Nephron progenitor cell (in vitro differentiated cells): Measurements from ENCODE around the gene C19orf81.
A peak's percentile ranks its signal among the peaks of the same experiment; 100 is the strongest.

Experiments
- DNase-seq: peaks from one replicate; pipeline ENCODE4 v3.0.0; 2021
- H3K27ac Mint-ChIP-seq: 2 replicates; pipeline ENCODE4 v1.8.0; 2021; ENCODE audit warnings: mild to moderate bottlenecking, moderate library complexity, mixed read lengths
- H3K27me3 Mint-ChIP-seq: 2 replicates; pipeline ENCODE4 v1.8.0; 2021; ENCODE audit warnings: mild to moderate bottlenecking, low read depth, mixed read lengths; ENCODE audit not compliant: poor library complexity
- H3K36me3 Mint-ChIP-seq: 2 replicates; pipeline ENCODE4 v1.8.0; 2021; ENCODE audit warnings: low read depth, mixed read lengths
- H3K4me1 Mint-ChIP-seq: 2 replicates; pipeline ENCODE4 v1.8.0; 2021; ENCODE audit warnings: mixed read lengths
- H3K4me3 Mint-ChIP-seq: 2 replicates; pipeline ENCODE4 v1.8.0; 2021; ENCODE audit warnings: mild to moderate bottlenecking, moderate library complexity, mixed read lengths
- H3K9me3 Mint-ChIP-seq: 2 replicates; pipeline ENCODE4 v1.8.0; 2021; ENCODE audit warnings: mild to moderate bottlenecking, moderate library complexity, mixed read lengths
- TF ChIP-seq, protein P1 (sequence below): fragments of 200-600 bp; sonication (generic); IDR thresholded peaks from 2 replicates; pipeline ENCODE4 v1.5.0; 2021; ENCODE audit warnings: antibody characterized with exemption

The C19orf81 gene

DNA sequence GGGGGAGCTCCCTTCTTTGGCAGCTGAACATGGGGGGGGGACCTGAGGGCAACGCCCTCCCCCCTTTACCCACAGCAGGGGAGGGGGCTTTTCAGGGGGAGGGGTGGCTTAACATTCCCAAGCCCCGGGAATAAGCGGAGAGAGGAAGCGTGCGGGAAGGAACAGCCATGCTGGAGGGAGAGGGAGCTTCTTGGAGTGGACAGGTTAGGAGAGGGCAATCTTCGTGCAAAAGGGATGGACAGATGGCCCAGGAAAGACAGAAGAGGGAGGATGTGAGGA lies 10.8 kb downstream of the C19orf81 start:
- H3K36me3 Mint-ChIP-seq: peaks cover 8% of the 10 kb centered on the region
- peak overlapping the region; percentile 72 for H3K4me3 Mint-ChIP-seq
- no peak overlapping the region for H3K27ac Mint-ChIP-seq
- DNase-seq: no peak
- H3K9me3 Mint-ChIP-seq: peaks cover 14% of the 10 kb centered on the region
- TF ChIP-seq, protein P1, sequence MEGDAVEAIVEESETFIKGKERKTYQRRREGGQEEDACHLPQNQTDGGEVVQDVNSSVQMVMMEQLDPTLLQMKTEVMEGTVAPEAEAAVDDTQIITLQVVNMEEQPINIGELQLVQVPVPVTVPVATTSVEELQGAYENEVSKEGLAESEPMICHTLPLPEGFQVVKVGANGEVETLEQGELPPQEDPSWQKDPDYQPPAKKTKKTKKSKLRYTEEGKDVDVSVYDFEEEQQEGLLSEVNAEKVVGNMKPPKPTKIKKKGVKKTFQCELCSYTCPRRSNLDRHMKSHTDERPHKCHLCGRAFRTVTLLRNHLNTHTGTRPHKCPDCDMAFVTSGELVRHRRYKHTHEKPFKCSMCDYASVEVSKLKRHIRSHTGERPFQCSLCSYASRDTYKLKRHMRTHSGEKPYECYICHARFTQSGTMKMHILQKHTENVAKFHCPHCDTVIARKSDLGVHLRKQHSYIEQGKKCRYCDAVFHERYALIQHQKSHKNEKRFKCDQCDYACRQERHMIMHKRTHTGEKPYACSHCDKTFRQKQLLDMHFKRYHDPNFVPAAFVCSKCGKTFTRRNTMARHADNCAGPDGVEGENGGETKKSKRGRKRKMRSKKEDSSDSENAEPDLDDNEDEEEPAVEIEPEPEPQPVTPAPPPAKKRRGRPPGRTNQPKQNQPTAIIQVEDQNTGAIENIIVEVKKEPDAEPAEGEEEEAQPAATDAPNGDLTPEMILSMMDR: no peak
- peaks cover 50% of the 10 kb centered on the region for H3K27me3 Mint-ChIP-seq
- peaks cover 52% of the 10 kb centered on the region for H3K4me1 Mint-ChIP-seq

DNA sequence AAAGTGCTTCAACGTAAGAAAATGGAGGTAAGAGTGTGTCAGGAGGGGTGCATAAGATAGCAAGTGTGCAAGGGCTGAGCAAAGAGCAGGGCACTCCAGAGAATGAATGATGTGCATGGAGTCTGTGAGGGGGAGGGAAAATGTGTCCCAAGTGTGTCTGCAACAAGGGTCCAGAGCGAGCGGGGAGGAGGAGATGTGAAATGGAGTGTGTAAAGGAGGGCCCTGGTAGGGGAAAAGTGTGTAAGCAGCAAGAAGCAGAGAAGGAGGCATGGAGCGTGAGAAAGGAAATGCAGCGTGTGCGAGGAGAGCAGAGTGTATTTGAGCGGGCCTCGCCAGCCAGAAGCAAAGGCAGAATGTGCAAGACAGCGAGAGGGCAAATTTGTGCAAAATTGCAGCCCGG lies 11.8 kb downstream of the C19orf81 start:
- Mint-ChIP-seq H3K27me3 (peaks cover 51% of the 10 kb centered on the region), H3K4me3 (peak overlapping the region; percentile 72), H3K36me3 (peaks cover 8% of the 10 kb centered on the region), H3K4me1 (peaks cover 52% of the 10 kb centered on the region), H3K27ac (no peak overlapping the region), H3K9me3 (peaks cover 12% of the 10 kb centered on the region)
- TF ChIP-seq, protein P1: no peak
- DNase-seq: no peak

DNA sequence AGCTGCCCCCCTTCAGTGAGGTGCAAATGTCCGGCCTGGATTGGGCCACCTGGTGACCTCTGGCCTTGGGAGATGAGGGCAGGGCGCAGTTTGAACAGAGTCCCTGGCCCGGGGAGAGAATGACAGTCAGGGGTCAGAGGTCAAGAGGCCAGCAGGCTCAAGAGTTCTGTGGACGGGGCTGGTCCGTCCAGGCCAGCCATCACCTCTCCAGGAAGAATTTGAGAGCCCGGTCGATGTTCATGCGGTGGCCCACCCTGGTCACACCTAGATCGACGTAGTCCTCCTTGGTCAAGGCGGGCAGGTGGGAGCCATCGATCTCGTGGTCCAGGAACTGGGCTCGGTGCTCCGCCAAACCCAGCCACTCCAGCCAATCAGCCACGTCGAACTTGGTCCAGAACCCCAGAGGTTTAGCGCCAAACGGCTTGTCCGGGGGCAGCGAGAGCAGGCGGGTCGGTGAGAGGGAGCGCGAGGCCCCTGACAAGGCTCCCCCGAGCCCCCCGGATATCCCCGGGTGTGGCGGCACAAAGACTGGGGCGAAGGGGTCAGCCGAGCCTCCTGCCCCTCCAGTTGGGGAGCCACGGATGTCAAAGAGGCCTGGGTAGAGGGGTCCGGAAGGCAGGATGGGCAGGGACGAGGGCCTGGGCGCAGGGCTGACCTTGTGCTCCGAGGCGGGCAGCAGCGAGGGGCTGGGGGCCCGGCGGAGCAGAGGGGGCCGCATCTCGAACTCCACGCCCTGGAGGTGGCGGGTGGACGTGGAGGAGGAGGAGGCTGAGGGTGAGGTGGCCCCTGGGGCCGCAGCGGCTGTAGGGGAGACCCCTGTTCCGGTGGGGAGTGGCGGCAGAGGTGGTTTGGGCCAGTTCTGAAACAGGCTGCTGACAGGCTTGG lies 12.8 kb downstream of the C19orf81 start:
- Mint-ChIP-seq H3K9me3 (peaks cover 12% of the 10 kb centered on the region), H3K4me3 (no peak overlapping the region), H3K27me3 (peaks cover 50% of the 10 kb centered on the region), H3K4me1 (peaks cover 45% of the 10 kb centered on the region), H3K36me3 (peaks cover 8% of the 10 kb centered on the region), H3K27ac (no peak overlapping the region)
- peak; percentile 37 for DNase-seq
- TF ChIP-seq, protein P1: no peak

- Mint-ChIP-seq H3K36me3 (peaks cover 8% of the 10 kb centered on the region), H3K4me3 (no peak overlapping the region), H3K27ac (no peak overlapping the region), H3K4me1 (peaks cover 37% of the 10 kb centered on the region), H3K27me3 (peaks cover 48% of the 10 kb centered on the region), H3K9me3 (peaks cover 12% of the 10 kb centered on the region)
- TF ChIP-seq, protein P1: no peak
- DNase-seq: no peak
Measured at GRCh38 chr19:50662651-50663481, 13.6 kb downstream of the C19orf81 start.

DNA sequence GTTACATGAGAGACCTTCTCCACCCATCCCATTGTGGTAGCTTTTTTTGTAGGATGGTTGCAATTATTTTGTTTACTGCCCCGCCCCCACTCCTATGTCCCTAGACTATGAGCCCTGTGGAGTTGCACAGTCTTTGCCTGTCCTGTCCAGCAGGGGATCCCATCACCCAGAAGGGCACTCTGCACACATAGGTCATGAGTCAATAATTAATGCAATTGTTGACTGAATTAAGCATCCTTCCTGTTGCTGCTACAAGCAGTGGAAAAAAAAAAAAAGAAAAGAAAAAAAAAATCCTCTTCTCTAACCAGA lies 14.2 kb downstream of the C19orf81 start:
- DNase-seq: no peak
- H3K27ac Mint-ChIP-seq: no peak overlapping the region
- H3K36me3 Mint-ChIP-seq: peaks cover 8% of the 10 kb centered on the region
- no peak overlapping the region for H3K4me3 Mint-ChIP-seq
- peaks cover 48% of the 10 kb centered on the region for H3K27me3 Mint-ChIP-seq
- peaks cover 12% of the 10 kb centered on the region for H3K9me3 Mint-ChIP-seq
- peaks cover 33% of the 10 kb centered on the region for H3K4me1 Mint-ChIP-seq
- TF ChIP-seq, protein P1: no peak
